Mammary epithelial cell (primary cell): ENCODE measurements around the gene SH2D4B.

Source experiments
- EZH2 ChIP-seq: IDR thresholded peaks from 2 replicates; pipeline ENCODE4 v1.6.1; 2012; ENCODE audit warnings: low read length, inconsistent platforms, borderline replicate concordance
- TF ChIP-seq, protein P1 (sequence below), 2 donors: IDR thresholded peaks in 1 of 2; conservative IDR thresholded peaks in 1 of 2; 2 replicates each; pipeline ENCODE4 v1.5.1; 2011 to 2012; ENCODE audit warnings: inconsistent platforms in 2 of 2, low read length in 2 of 2, mild to moderate bottlenecking in 2 of 2, control low read depth in 1 of 2, low read depth in 1 of 2; ENCODE audit not compliant: insufficient read depth in 1 of 2; ENCODE audit errors: extremely low read depth in 1 of 2

DNA sequence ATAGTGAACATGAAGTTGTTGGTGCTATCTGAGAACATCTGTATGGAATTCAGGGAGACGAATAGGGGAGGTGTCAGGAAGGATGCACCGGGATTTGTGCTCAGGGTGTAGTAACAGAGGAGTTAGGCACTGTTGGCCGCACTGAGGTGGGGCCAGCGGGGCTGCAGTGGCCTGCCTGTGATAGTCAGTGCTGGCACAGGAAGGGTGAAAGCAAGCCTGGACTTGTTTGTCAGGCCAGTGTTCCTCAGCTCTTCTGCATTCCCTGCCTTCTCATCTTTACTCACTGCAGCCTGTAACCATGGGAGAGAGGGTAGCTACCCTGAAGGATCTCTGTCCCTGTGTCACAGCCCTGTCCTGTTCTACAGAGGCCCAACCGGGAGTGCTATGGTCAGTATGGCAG, 81.3 kb downstream of the SH2D4B start:
- TF ChIP-seq, protein P1, sequence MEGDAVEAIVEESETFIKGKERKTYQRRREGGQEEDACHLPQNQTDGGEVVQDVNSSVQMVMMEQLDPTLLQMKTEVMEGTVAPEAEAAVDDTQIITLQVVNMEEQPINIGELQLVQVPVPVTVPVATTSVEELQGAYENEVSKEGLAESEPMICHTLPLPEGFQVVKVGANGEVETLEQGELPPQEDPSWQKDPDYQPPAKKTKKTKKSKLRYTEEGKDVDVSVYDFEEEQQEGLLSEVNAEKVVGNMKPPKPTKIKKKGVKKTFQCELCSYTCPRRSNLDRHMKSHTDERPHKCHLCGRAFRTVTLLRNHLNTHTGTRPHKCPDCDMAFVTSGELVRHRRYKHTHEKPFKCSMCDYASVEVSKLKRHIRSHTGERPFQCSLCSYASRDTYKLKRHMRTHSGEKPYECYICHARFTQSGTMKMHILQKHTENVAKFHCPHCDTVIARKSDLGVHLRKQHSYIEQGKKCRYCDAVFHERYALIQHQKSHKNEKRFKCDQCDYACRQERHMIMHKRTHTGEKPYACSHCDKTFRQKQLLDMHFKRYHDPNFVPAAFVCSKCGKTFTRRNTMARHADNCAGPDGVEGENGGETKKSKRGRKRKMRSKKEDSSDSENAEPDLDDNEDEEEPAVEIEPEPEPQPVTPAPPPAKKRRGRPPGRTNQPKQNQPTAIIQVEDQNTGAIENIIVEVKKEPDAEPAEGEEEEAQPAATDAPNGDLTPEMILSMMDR (conservative IDR thresholded peaks at IDR 0.05 in 1 of 2, IDR thresholded peaks at IDR 0.05 in 1 of 2; ENCODE audit: extremely low read depth in 1 of 2, insufficient read depth in 1 of 2, low read depth in 1 of 2, low read length in 2 of 2) = no peak
- TF ChIP-seq EZH2 = no peak
